ENCODE data around the gene GALNT7.

Gene GALNT7

GRCh38 chr4:173159791-173160190 is 8.8 kb upstream of the GALNT7 start:
- Histone ChIP-seq H3K4me2 (no peak overlapping the region), H3K4me3 (no peak overlapping the region), H3K27ac (no peak overlapping the region), H4K20me1 (no peaks in the 10 kb centered on the region), H3K36me3 (peaks cover 7 to 28% (median 15%) of the 10 kb centered on the region in 11 experiments; a peak in 20 of 22 replicates), H3K4me1 (no peaks in the 10 kb centered on the region), H3K9me3 (replicated peaks in 1 of 11) (no peaks in the 10 kb centered on the region), H3K27me3 (no peaks in the 10 kb centered on the region), H3K9ac (no peak overlapping the region)
- TF ChIP-seq Cebpa-rat (IDR thresholded peaks at IDR 0.05), result no peak

- Histone ChIP-seq H3K4me2 (no peak overlapping the region), H3K36me3 (peaks cover 12 to 38% (median 22%) of the 10 kb centered on the region in 11 experiments; a peak in 21 of 22 replicates), H4K20me1 (no peaks in the 10 kb centered on the region)
Observed at GRCh38 chr4:173160871-173161270, 7.7 kb upstream of the GALNT7 start.

GRCh38 chr4:173161311-173161710 is 7.3 kb upstream of the GALNT7 start:
- Histone ChIP-seq H3K9me3 (replicated peaks in 1 of 11) (no peaks in the 10 kb centered on the region), H3K36me3 (peaks cover 12 to 43% (median 26%) of the 10 kb centered on the region in 11 experiments; a peak in 21 of 22 replicates), H3K9ac (no peak overlapping the region), H3K4me2 (no peak overlapping the region), H3K4me1 (peaks cover 0 to 6% (median 2%) of the 10 kb centered on the region in 10 experiments; a peak in 5 of 20 replicates), H4K20me1 (no peaks in the 10 kb centered on the region), H3K27ac (no peak overlapping the region), H3K4me3 (no peak overlapping the region), H3K27me3 (no peaks in the 10 kb centered on the region)
- no peak for TF ChIP-seq Cebpa-rat (IDR thresholded peaks at IDR 0.05)

More at GRCh38 chr4:173160871-173161270, 7.7 kb upstream of the GALNT7 start:
- no peak overlapping the region for H3K27ac ChIP-seq
- H3K27me3 ChIP-seq, result no peaks in the 10 kb centered on the region
- TF ChIP-seq Cebpa-rat (IDR thresholded peaks at IDR 0.05), result no peak
- no peak overlapping the region for H3K9ac ChIP-seq
- H3K9me3 ChIP-seq (replicated peaks in 1 of 11), result no peaks in the 10 kb centered on the region
- H3K4me1 ChIP-seq, result peaks cover 0 to 2% (median 0%) of the 10 kb centered on the region in 10 experiments; a peak in 2 of 20 replicates
- no peak overlapping the region for H3K4me3 ChIP-seq

GRCh38 chr4:173165706-173166105 is 2.9 kb upstream of the GALNT7 start:
- Histone ChIP-seq H3K9me3 (replicated peaks in 1 of 11) (no peaks in the 10 kb centered on the region), H3K27ac (no peak overlapping the region), H3K4me3 (no peak overlapping the region), H3K36me3 (peaks cover 12 to 45% (median 23%) of the 10 kb centered on the region in 11 experiments; a peak in 21 of 22 replicates), H3K4me2 (0 out of 22 replicates have a peak overlapping the region, but pooled peaks of 1 of the 11 experiments have one; percentile 75), H3K27me3 (no peaks in the 10 kb centered on the region), H3K4me1 (peaks cover 12 to 24% (median 18%) of the 10 kb centered on the region in 10 experiments; a peak in 19 of 20 replicates), H4K20me1 (peaks cover 0 to 11% (median 6%) of the 10 kb centered on the region in 11 experiments; a peak in 9 of 22 replicates), H3K9ac (no peak overlapping the region)
- no peak for TF ChIP-seq Cebpa-rat (IDR thresholded peaks at IDR 0.05)

- Histone ChIP-seq H3K9me3 (replicated peaks in 1 of 11) (no peaks in the 10 kb centered on the region), H3K9ac (no peak overlapping the region), H3K4me2 (peak overlapping the region in 10 of 11 experiments; percentile 75 to 93 (median 90); a peak in 16 of 22 replicates), H3K27me3 (no peaks in the 10 kb centered on the region), H3K4me1 (peaks cover 20 to 32% (median 26%) of the 10 kb centered on the region in 10 experiments), H3K27ac (no peak overlapping the region), H3K36me3 (peaks cover 12 to 45% (median 23%) of the 10 kb centered on the region in 11 experiments; a peak in 21 of 22 replicates), H3K4me3 (no peak overlapping the region), H4K20me1 (peaks cover 4 to 18% (median 14%) of the 10 kb centered on the region in 11 experiments; a peak in 13 of 22 replicates)
- TF ChIP-seq Cebpa-rat (IDR thresholded peaks at IDR 0.05), result no peak
Observed at GRCh38 chr4:173166491-173166890, 2.1 kb upstream of the GALNT7 start.

- H4K20me1 ChIP-seq, result peaks cover 5 to 31% (median 23%) of the 10 kb centered on the region in 11 experiments; a peak in 13 of 22 replicates
- H3K9ac ChIP-seq, result peak overlapping the region; percentile 88 to 100 (median 98)
- H3K4me1 ChIP-seq, result peaks cover 34 to 46% (median 40%) of the 10 kb centered on the region in 10 experiments
- peaks cover 12 to 35% (median 22%) of the 10 kb centered on the region in 11 experiments; a peak in 21 of 22 replicates for H3K36me3 ChIP-seq
- no peak for TF ChIP-seq Cebpa-rat (IDR thresholded peaks at IDR 0.05)
- H3K27me3 ChIP-seq, result no peaks in the 10 kb centered on the region
- no peaks in the 10 kb centered on the region for H3K9me3 ChIP-seq (replicated peaks in 1 of 11)
- peak overlapping the region; percentile 75 to 93 (median 90) for H3K4me2 ChIP-seq
- H3K27ac ChIP-seq, result peak overlapping the region; percentile 30 to 100 (median 99); a peak in 21 of 22 replicates
- peak overlapping the region; percentile 78 to 97 (median 94) for H3K4me3 ChIP-seq
Observed at GRCh38 chr4:173167758-173168395, 734 bp upstream of the GALNT7 start.

- Histone ChIP-seq H3K9ac (peak overlapping the region; percentile 88 to 100 (median 98)), H3K4me2 (peak overlapping the region; percentile 36 to 91 (median 88); a peak in 20 of 22 replicates)
Observed at GRCh38 chr4:173169178-173169427, 492 bp downstream of the GALNT7 start.

GRCh38 chr4:173169428-173170181 is 994 bp downstream of the GALNT7 start:
- peak overlapping the region; percentile 83 to 91 (median 89) for H3K4me2 ChIP-seq
- peaks cover 6 to 35% (median 12%) of the 10 kb centered on the region in 11 experiments; a peak in 21 of 22 replicates for H3K36me3 ChIP-seq
- peak overlapping the region; percentile 88 to 100 (median 98) for H3K9ac ChIP-seq
- TF ChIP-seq Cebpa-rat (IDR thresholded peaks at IDR 0.05), result no peak
- peak overlapping the region; percentile 83 to 100 (median 99) for H3K27ac ChIP-seq
- H3K4me3 ChIP-seq, result peak overlapping the region; percentile 78 to 97 (median 94)
- H3K9me3 ChIP-seq (replicated peaks in 1 of 11), result no peaks in the 10 kb centered on the region; a peak in 4 of 22 replicates
- H4K20me1 ChIP-seq, result peaks cover 5 to 47% (median 29%) of the 10 kb centered on the region in 11 experiments; a peak in 13 of 22 replicates
- no peaks in the 10 kb centered on the region for H3K27me3 ChIP-seq
- H3K4me1 ChIP-seq, result peaks cover 50 to 63% (median 57%) of the 10 kb centered on the region in 10 experiments

More at GRCh38 chr4:173169178-173169427, 492 bp downstream of the GALNT7 start:
- Histone ChIP-seq H3K9me3 (replicated peaks in 1 of 11) (no peaks in the 10 kb centered on the region; a peak in 3 of 22 replicates), H3K4me1 (peaks cover 45 to 58% (median 52%) of the 10 kb centered on the region in 10 experiments), H4K20me1 (peaks cover 5 to 42% (median 29%) of the 10 kb centered on the region in 11 experiments; a peak in 13 of 22 replicates), H3K4me3 (peak overlapping the region; percentile 78 to 97 (median 94)), H3K27ac (peak overlapping the region; percentile 83 to 100 (median 99)), H3K27me3 (no peaks in the 10 kb centered on the region), H3K36me3 (peaks cover 11 to 35% (median 17%) of the 10 kb centered on the region in 11 experiments; a peak in 21 of 22 replicates)
- TF ChIP-seq Cebpa-rat (IDR thresholded peaks at IDR 0.05), result no peak
